Measurements from ENCODE around the gene SMG1. TPM values are rescaled to one million over a fixed set of nuclear protein-coding genes. Genes with fewer than 3 reads are reported as not detected.

Gene SMG1
- total RNA-seq, 2 experiments from 2014 or later: 120 to 127 TPM

- H3K9me3 Mint-ChIP-seq: no peaks in the 10 kb centered on the region
- no peaks in the 10 kb centered on the region for H3K27me3 ChIP-seq (ENCODE audit: control insufficient read depth in 1 of 2, insufficient read depth in 2 of 2, low read length in 2 of 2)
- ChIA-PET POLR2A (interaction anchor here (1.0 to 10.2 kb wide), 2 partner anchors 16 to 121 kb away, joined by 5 to 232 read pairs; partner anchors contain the start of genes RPS15A and SMG1), CTCF (interaction anchor here (1.3 to 1.8 kb wide), 3 partner anchors 10 to 27 kb away, joined by 3 to 6 read pairs (median 4); no protein-coding TSS in a partner anchor)
- no peak for DNase-seq
- H3K27ac ChIP-seq (ENCODE audit: low read depth in 1 of 2, low read length in 2 of 2): no peak overlapping the region
- peaks cover 35% of the 10 kb centered on the region for H3K36me3 ChIP-seq (ENCODE audit: insufficient read depth, low read length)
- H3K27ac Mint-ChIP-seq: peak overlapping the region; percentile 77
- no peaks in the 10 kb centered on the region for H3K9me3 ChIP-seq (ENCODE audit: control insufficient read depth in 1 of 2, insufficient read depth in 1 of 2, low read length in 2 of 2)
- no peak for ATAC-seq (ENCODE audit: poor library complexity)
- H3K4me1 Mint-ChIP-seq (ENCODE audit: low read depth): peaks cover 31% of the 10 kb centered on the region
- H3K4me1 ChIP-seq (ENCODE audit: insufficient read depth, low read length): peaks cover 36% of the 10 kb centered on the region
- no peaks in the 10 kb centered on the region for H3K27me3 Mint-ChIP-seq
- peaks cover 55% of the 10 kb centered on the region for H3K36me3 Mint-ChIP-seq (ENCODE audit: low read depth)
- no peak overlapping the region for H3K4me3 ChIP-seq (ENCODE audit: low read length)
- no peak for TF ChIP-seq CTCF (IDR thresholded peaks at IDR 0.05)
- no peak overlapping the region for H3K4me3 Mint-ChIP-seq
- intact Hi-C loops (cut with DNase I, micrococcal nuclease): loop anchor here (5.0 kb wide), 4 partner anchors 123 to 913 kb away; partner anchors contain the start of genes CCP110 (in 1 of the 2), COQ7 (in 1 of the 2), GDE1 (in 1 of the 2) and IQCK (in 1 of the 2)
Observed at GRCh38 chr16:18804540-18804939, 121.7 kb downstream of the SMG1 start.

- Histone ChIP-seq H3K27ac (ENCODE audit: low read depth in 1 of 2, low read length in 2 of 2) (peak overlapping the region in 1 of 2 donors; percentile 11), H3K36me3 (ENCODE audit: insufficient read depth, low read length) (peaks cover 28% of the 10 kb centered on the region), H3K4me1 (ENCODE audit: insufficient read depth, low read length) (peaks cover 40% of the 10 kb centered on the region), H3K27me3 (ENCODE audit: control insufficient read depth in 1 of 2, insufficient read depth in 2 of 2, low read length in 2 of 2) (no peaks in the 10 kb centered on the region), H3K9me3 (ENCODE audit: control insufficient read depth in 1 of 2, insufficient read depth in 1 of 2, low read length in 2 of 2) (no peaks in the 10 kb centered on the region), H3K4me3 (ENCODE audit: low read length) (no peak overlapping the region)
- DNase-seq (no peak), ATAC-seq (ENCODE audit: poor library complexity) (no peak)
- Mint-ChIP-seq H3K36me3 (ENCODE audit: low read depth) (peaks cover 48% of the 10 kb centered on the region), H3K27me3 (no peaks in the 10 kb centered on the region), H3K27ac (peak overlapping the region; percentile 77), H3K4me1 (ENCODE audit: low read depth) (peaks cover 37% of the 10 kb centered on the region), H3K9me3 (no peaks in the 10 kb centered on the region), H3K4me3 (peak overlapping the region; percentile 65)
- intact Hi-C loops (cut with DNase I, micrococcal nuclease): loop anchor here (5.0 kb wide), 4 partner anchors 123 to 913 kb away; partner anchors contain the start of genes CCP110 (in 1 of the 2), COQ7 (in 1 of the 2), GDE1 (in 1 of the 2) and IQCK (in 1 of the 2)
- POLR2A ChIA-PET: interaction anchor here (0.7 to 10.2 kb wide), 3 partner anchors 15 to 122 kb away, joined by 3 to 232 read pairs (median 5); partner anchors contain the start of genes RPS15A and SMG1
- CTCF ChIA-PET: interaction anchor here (0.9 to 5.3 kb wide), 5 partner anchors 11 to 36 kb away, joined by 3 to 95 read pairs (median 4); partner anchors contain the start of gene RPS15A
- TF ChIP-seq CTCF (IDR thresholded peaks at IDR 0.05): no peak
Observed at GRCh38 chr16:18803569-18804462, 122.4 kb downstream of the SMG1 start.

GRCh38 chr16:18802767-18803343 lies 123.4 kb downstream of the SMG1 start:
- ChIA-PET POLR2A (interaction anchor here (1.4 to 10.2 kb wide), 2 partner anchors 13 to 14 kb away, joined by 4 to 232 read pairs; partner anchors contain the start of gene RPS15A), CTCF (interaction anchor here (0.9 to 5.3 kb wide), 3 partner anchors 14 to 37 kb away, joined by 3 to 95 read pairs (median 4); partner anchors contain the start of gene RPS15A)
- H3K27ac Mint-ChIP-seq: peak overlapping the region; percentile 88
- H3K4me1 Mint-ChIP-seq (ENCODE audit: low read depth): peaks cover 46% of the 10 kb centered on the region
- H3K36me3 ChIP-seq (ENCODE audit: insufficient read depth, low read length): peaks cover 19% of the 10 kb centered on the region
- peaks cover 46% of the 10 kb centered on the region for H3K36me3 Mint-ChIP-seq (ENCODE audit: low read depth)
- no peak overlapping the region for H3K4me3 ChIP-seq (ENCODE audit: low read length)
- intact Hi-C loops (cut with DNase I, micrococcal nuclease): loop anchor here (1.0 to 5.0 kb wide), 5 partner anchors 124 to 914 kb away; partner anchors contain the start of genes CCP110 (in 1 of the 2), COQ7 (in 1 of the 2), GDE1 (in 1 of the 2) and IQCK (in 1 of the 2)
- no peak overlapping the region for H3K4me3 Mint-ChIP-seq
- DNase-seq: no peak
- H3K27ac ChIP-seq (ENCODE audit: low read depth in 1 of 2, low read length in 2 of 2): no peak overlapping the region
- peaks cover 44% of the 10 kb centered on the region for H3K4me1 ChIP-seq (ENCODE audit: insufficient read depth, low read length)
- no peaks in the 10 kb centered on the region for H3K9me3 ChIP-seq (ENCODE audit: control insufficient read depth in 1 of 2, insufficient read depth in 1 of 2, low read length in 2 of 2)
- H3K27me3 ChIP-seq (ENCODE audit: control insufficient read depth in 1 of 2, insufficient read depth in 2 of 2, low read length in 2 of 2): no peaks in the 10 kb centered on the region
- no peaks in the 10 kb centered on the region for H3K27me3 Mint-ChIP-seq
- ATAC-seq (ENCODE audit: poor library complexity): no peak
- no peaks in the 10 kb centered on the region for H3K9me3 Mint-ChIP-seq
- no peak for TF ChIP-seq CTCF (IDR thresholded peaks at IDR 0.05)
